D341Med (cell line): ENCODE measurements around the gene ZP3.
"Not testable (repeated sequence)": the region's sequence is repeated elsewhere in the genome, so short reads cannot be mapped to it uniquely, and the experiment has no call there.

Experiments used
- DNase-seq: peaks from one replicate; pipeline ENCODE4 v3.0.0; 2012; ENCODE audit warnings: low spot score

Gene ZP3

GRCh38 chr7:76405738-76406137 is 19.0 kb upstream of the ZP3 start:
- DNase-seq = peak; percentile 15

DNA sequence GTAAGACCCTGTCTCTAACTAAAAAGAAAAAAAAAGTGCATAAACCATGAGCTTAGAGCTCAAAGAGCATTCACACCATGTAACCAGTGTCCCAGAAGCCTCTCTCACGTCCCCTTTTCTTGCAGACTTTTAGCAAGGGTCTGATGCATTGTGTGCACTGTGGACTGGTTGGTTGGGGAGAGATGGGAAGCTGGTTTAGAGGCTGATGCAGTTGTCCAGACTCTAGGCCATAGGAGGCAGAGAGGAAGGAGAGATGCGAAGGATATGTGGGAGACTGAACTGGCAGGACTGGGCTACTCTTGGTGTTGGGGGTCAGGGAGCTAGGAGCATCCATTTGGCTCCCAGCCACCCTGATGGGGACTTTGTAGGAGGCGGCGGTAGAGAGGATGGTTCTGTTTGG is 17.0 kb upstream of the ZP3 start:
- DNase-seq = no peak

DNA sequence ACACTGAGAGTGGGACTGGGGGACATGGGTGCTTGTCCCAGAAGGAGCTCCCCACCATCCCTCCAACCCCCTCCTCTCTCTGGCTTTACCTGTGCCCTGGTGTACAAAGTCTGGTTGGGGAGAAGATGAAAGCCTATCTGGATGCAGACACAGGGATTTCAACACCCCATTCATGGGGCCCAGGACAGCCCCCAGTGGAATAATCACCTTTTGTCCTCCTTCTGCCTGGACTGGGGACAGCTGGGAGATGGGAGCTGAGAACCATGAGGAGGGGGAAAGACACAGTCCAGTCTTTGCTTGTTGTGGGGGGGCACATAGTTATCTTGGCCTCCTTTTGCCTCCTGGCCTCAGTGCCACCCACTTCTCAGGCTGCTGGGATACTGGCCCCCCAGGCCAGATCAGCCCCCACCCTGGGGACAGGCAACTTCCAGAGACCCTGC is 16.6 kb upstream of the ZP3 start:
- DNase-seq = no peak

GRCh38 chr7:76409537-76409936 is 15.2 kb upstream of the ZP3 start, which contains the start of gene SSC4D:
Gene SSC4D (minus strand): TSS chr7:76409697. CDS start chr7:76404439, 5,258 bp downstream.
- DNase-seq = no peak

- DNase-seq = no peak
These were observed 13.1 kb upstream of the ZP3 start for GRCh38 chr7:76411626-76412025.

DNA sequence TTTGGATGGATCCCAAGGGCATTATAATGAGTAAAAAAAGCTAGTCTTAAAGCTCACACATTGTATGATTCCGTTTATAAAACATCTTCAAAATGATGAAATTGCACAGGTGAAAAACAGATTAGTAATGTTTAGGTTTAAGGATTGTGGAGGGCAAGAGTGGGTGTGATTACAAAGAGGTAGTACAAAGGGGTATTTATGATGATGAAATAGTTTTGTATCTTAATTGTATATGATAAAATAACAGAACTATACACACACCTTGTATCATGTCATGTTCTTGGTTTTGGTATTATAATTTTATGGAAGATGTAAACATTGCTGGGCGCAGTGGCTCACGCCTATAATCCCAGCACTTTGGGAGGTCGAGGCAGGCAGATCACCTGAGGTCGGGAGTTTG is 12.5 kb upstream of the ZP3 start:
- DNase-seq = no peak

DNA sequence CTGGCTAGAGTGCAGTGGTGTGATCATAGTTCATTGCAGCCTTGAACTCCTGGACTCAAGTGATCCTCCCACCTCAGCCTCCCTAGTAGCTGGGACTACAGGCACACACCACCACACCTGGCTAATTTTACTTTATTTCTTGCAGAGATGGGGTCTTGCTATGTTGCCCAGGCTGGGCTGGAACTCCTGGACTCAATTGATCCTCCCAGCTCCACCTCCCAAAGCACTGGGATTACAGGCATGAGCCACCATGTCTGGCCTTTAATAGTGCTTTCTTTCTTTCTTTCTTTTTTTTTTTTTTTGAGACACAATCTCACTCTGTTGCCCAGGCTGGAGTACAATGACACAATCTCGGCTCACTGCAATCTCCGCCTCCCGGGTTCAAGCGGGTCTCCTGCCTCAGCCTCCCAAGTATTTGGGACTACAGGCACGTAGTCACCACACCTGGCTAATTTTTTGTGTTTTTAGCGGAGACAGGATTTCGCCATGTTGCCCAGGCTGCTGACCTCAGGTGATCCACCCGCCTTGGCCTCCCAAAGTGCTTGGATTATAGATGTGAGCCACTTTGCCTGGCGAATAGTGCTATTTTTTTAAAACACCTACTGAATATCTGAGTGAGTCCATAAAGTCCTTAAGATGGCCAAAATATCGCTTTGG is 7.0 kb upstream of the ZP3 start:
- DNase-seq = not testable (repeated sequence)

DNA sequence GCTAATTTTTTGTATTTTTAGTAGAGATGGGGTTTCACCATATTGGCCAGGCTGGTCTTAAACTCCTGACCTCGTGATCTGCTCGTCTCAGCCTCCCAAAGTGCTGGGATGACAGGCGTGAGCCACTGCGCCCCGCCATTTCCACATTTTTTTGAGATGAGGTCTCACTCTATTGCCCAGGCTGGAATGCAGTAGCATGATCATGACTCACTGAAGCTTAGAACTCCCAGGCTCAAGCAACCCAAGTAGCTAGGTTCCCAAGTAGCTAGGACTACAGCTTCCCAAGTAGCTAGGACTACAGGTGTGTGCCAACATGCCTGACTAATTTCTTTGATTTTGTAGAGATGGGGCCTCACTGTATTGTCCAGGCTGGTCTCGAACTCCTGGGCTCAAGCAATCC is 3.7 kb upstream of the ZP3 start:
- not testable (repeated sequence) for DNase-seq

DNA sequence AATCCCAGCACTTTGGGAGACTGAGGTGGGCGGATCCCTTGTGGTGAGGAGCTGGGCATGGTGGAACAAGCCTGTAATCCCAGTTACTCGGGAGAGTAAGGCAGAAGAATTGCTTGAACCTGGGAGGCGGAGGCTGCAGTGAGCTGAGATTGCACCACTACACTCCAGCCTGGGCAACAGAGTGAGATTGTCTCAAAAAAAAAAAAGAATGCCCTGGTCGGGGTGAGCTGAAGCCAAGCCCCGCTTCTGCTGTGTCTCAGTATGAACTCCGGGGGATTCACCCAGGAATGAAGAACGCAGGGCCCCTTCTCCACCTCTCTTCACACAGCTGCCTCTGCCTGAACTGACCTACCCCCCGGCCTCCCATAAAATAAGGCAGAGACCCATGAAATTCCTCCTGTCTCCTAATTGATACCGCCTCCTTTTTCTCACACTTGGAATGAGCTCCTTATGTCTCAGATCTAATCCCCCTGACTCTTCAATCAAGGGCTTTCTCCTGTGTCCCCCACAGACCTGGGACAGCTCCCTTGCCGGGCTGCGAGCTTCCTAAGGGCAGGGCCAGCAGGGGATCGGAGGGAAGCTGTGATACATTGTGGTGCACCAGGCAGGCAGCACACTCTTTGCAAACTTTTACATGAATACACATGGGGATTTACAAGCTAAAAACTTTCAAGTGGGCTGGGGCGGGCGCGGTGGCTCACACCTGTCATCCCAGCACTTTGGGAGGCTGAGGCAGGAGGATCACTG is 911 bp upstream of the ZP3 start:
- DNase-seq = no peak

- no peak for DNase-seq
These were observed 406 bp downstream of the ZP3 start for GRCh38 chr7:76425156-76425555.

DNA sequence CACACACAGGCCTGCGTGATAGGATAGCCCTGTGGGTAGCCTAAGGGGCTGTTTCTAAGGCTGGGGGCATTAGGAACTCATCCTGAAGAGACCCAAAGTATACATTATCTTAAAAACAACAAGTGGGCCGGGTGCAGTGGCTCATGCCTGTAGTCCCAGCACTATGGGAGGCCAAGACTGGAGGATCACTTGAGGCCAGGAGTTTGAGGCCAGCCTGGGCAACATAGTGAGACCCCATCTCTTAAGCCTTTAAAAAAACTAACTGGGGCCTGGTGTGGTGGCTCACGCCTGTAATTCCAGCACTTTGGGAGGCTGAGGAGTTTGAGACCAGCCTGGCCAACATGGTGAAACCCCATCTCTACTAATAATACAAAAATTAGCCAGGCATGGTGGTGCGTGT is 808 bp downstream of the ZP3 start:
- not testable (repeated sequence) for DNase-seq

- no peak for DNase-seq
These were observed 1.5 kb downstream of the ZP3 start for GRCh38 chr7:76426246-76426645.

DNA sequence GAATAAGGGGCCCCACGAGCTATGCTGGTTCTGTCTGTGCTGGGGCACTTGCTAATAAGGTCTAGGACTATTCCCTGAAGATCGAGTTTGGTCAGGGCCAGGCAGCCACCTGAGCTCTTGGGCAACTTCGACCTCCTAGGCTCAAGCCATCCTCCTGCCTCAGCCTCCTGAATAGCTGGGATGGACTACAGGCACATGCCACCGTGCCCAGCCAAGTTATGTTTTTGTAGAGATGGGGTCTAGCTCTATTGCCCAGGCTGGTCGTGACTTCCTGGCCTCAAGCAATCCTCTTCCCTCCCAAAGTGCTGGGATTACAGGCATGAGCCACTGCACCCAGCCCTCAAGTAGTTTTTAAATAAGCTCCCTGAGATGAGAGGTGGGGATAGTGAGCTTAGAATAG is 2.9 kb downstream of the ZP3 start:
- no peak for DNase-seq

DNA sequence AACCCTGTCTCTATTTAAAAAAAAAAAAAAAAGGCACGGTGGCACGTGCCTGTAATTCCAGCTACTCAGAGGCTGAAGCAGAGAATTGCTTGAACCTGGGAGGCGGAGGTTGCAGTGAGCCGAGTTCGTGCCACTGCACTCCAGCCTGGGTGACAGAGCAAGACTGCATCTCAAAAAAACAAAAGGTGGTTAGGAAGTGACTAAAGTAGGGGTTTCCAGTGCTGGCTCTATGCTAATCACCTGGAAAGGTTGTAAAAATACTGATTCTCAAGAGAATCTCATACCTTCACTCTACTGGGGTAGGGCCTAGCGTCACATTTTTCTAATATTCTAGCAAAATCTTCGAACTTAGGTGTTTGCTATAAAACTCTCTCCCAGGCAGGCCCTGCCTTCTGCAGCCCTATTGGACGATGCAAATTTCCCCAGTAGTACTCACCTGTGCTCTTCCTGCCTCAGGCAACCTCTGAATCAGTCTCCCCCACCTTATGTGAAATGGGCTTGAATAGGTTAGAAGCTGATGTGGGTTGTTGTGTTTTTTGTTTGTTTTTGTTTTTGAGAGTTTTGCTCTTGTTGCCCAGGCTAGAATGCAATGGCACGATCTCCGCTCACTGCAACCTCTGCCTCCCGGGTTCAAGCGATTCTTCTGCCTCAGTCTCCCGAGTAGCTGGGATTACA is 3.5 kb downstream of the ZP3 start:
- DNase-seq = no peak

GRCh38 chr7:76428868-76429805 is 4.4 kb downstream of the ZP3 start:
- DNase-seq = no peak

DNA sequence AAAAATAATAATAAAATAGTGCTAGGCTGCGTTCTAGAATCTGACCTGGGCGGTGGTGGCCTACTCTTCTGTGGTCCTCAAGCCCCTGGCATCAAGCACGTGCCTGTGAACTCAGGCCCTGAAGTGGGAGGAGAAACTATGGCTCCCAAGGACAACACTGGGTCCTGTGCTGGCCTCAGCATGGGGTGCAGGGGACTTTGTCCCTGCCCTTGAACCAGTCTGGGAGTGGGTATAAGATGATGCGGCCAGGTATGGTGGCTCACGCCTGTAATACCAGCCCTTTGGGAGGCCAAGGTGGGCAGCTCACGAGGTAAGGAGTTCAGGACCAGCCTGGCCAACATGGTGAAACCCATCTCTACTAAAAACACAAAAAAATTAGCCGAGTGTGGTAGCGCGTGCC is 5.5 kb downstream of the ZP3 start:
- DNase-seq = no peak

DNA sequence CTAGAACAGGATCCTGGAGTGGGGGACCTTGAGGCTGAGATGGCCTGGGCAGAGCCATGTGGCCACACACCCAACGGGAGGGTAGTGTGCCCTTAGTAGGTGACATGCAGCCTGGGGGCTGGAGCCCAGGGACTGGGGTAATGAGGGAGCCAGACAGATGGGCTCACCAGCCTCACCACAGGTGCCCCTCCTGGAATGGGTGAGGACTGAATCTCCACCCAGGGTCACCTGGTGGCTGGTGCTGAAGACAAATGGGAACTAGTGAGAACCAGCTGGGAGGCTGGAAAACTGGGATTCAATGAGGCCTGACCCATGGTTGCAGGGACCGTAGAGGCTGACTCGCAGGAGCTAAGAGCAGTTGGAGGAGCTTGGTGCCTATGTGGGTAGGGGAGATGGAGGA is 6.1 kb downstream of the ZP3 start:
- no peak for DNase-seq

DNA sequence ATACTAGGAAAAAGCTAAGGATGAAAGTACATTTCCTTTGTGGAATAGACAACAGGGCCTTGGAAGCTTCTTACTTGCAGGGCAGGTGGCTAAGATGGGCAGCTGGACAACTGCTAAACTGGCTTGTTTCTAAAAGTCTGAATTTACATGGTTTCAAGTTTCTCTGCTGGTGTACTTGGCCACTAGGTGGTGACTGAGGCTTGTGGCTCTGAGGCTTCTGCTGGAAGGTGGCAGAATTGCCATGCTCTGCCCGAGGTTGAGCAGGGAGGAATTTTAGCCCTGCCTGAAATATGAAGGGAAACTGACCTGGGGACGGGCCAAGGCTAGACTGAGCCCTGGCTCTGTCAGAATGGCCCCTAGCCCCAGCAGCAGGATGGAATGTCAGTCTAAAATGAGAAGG is 13.1 kb downstream of the ZP3 start:
- DNase-seq = not testable (repeated sequence)

- DNase-seq = not testable (repeated sequence)
These were observed 14.6 kb downstream of the ZP3 start for GRCh38 chr7:76439120-76439888.

DNA sequence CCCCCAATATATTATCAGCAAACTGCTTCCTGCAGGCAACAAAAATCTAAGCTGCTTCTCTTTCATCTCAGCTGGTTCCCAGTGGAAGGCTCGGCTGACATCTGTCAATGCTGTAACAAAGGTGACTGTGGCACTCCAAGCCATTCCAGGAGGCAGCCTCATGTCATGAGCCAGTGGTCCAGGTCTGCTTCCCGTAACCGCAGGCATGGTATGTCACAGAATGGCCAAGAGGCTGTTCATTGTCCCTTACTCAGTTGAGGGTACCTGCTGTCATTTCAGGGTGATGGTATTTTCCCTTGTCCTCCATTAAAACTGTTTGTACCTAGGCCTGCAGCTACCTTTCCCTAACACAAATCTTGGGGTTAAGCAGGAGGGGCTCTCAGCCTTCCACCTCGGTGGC is 15.7 kb downstream of the ZP3 start:
- DNase-seq = not testable (repeated sequence)

DNA sequence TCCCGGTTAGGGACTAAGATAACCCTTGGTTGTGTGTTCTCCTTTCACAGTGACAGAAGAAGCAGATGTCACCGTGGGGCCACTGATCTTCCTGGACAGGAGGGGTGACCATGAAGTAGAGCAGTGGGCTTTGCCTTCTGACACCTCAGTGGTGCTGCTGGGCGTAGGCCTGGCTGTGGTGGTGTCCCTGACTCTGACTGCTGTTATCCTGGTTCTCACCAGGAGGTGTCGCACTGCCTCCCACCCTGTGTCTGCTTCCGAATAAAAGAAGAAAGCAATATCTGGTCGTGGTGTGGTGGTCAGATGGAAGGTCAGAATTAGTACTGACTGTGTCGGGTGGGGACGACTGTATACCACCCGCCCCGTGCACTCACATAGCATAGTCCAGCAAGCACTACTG is 17.0 kb downstream of the ZP3 start:
- not testable (repeated sequence) for DNase-seq
